Right atrium auricular region (tissue), 2 donors: ENCODE results near the gene ASB13. TPM values are rescaled to one million over a fixed set of nuclear protein-coding genes. Genes with fewer than 3 reads are reported as not detected.

Experiments
- DNase-seq: peaks from one replicate; pipeline ENCODE4 v3.0.0-alpha.2; 2019; ENCODE audit warnings: low spot score
- H3K27ac ChIP-seq, 2 donors: fragments of 200-600 bp; sonication (generic); 1 replicate in 1 of 2; 2 replicates in 1 of 2; pipeline ENCODE4 v1.5.1; 2016 to 2019
- H3K27me3 ChIP-seq, 2 donors: fragments of 200-600 bp; sonication (generic); one replicate each; pipeline versions ENCODE4 v1.5.1 to v1.6.0; 2017 to 2019
- H3K36me3 ChIP-seq: fragments of 200-600 bp; sonication (generic); one replicate; pipeline ENCODE4 v1.5.1; 2016
- H3K4me1 ChIP-seq, 2 donors: fragments of 200-600 bp; sonication (generic); one replicate each; pipeline versions ENCODE4 v1.5.1 to v1.6.0; 2017 to 2019
- H3K4me3 ChIP-seq, 2 donors: fragments of 200-600 bp; sonication (generic); 1 replicate in 1 of 2; 2 replicates in 1 of 2; pipeline ENCODE4 v1.5.1; 2017 to 2019; ENCODE audit warnings: mild to moderate bottlenecking in 1 of 2, moderate library complexity in 1 of 2
- H3K9me3 ChIP-seq, 2 donors: fragments of 200-600 bp; sonication (generic); one replicate each; pipeline ENCODE4 v1.5.1; 2019
- CTCF ChIP-seq, 2 donors: fragments of 200-600 bp; sonication (generic); IDR thresholded peaks; one replicate each; pipeline ENCODE4 v1.5.1; 2019; ENCODE audit warnings: antibody characterized with exemption in 2 of 2
- total RNA-seq, 2 donors: library from RNA; depleted of rRNA; stranded (reverse); fragments of >200 nt; gene quantifications; one replicate each; pipeline ENCODE4 v1.1.0, GENCODE V29; 2016

ASB13 gene
- total RNA-seq, 2 donors from 2014 or later = 10.5 to 14.3 TPM

DNA sequence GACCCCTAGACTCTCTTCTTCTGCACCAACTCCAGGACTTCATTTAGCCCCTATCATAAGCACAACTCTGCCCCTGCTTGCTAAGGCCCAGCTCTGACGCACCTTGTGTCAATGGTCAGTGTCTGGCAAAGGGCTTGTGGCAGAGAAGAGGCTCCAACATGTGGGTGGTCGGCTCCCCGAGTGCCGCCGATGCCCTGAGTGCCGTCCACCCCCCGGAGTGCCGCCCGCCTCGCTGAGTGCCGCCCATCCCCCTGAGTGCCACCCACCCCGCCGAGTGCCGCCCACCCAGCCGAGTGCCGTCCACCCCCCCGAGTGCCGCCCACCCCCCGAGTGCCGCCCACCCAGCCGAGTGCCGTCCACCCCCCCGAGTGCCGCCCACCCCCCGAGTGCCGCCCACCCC is 50.3 kb downstream of the ASB13 start:
- H3K36me3 ChIP-seq = no peaks in the 10 kb centered on the region
- no peaks in the 10 kb centered on the region for H3K27me3 ChIP-seq
- H3K9me3 ChIP-seq = no peaks in the 10 kb centered on the region
- no peak overlapping the region for H3K27ac ChIP-seq
- no peak for TF ChIP-seq CTCF (IDR thresholded peaks at IDR 0.05)
- H3K4me1 ChIP-seq = peaks cover 0 to 36% of the 10 kb centered on the region in 2 donors
- no peak overlapping the region for H3K4me3 ChIP-seq
- no peak for DNase-seq

DNA sequence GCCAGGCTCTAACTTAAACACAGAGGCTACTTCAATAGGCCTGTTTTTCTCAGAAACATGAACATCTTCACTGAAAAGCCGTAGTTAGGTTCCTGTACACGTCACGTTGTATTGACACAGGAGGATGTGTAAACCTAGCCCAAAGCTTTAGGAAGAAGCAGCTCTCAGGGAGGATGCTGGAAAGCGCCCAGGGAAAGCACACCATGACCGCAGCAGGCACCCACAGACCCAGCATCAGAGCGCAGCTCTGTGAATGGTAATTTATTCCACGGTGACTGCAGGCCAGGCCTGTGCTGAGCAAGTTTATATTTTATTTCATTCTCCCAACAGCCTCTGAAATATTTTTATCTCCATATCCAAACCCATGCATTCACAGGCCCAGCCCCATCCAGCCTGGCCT is 51.1 kb downstream of the ASB13 start:
- Histone ChIP-seq H3K27me3 (no peaks in the 10 kb centered on the region), H3K4me3 (no peak overlapping the region), H3K27ac (no peak overlapping the region), H3K9me3 (no peaks in the 10 kb centered on the region), H3K4me1 (peaks cover 0 to 36% of the 10 kb centered on the region in 2 donors), H3K36me3 (no peaks in the 10 kb centered on the region)
- no peak for TF ChIP-seq CTCF (IDR thresholded peaks at IDR 0.05)
- DNase-seq = no peak

DNA sequence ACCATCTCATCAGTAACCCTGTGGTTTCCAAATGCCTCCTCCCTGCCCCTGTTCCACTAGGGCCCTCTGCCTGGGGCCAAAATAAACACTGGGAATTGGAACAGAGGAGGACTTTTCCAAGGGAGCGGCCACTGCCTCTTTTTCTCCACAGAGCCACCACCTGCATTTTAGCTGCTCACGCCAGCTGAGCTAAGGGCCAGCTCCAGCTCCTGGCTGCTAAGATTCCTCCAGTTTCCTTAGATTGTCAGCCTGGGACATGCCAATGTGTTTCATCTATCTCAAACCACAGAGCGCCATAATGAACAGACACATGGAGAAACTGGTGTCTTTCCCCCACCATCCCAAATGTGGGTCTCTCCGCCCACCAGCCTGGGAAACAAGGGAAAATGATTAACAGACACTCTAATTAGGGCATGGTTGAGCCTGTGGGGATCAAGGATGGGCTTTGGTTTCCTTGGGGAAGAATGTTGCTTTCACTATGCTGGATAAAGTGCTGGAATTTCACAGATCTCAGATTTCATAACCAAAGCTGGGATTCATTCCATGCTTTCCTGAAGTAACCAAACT is 52.2 kb downstream of the ASB13 start:
- H3K9me3 ChIP-seq = no peaks in the 10 kb centered on the region
- H3K27me3 ChIP-seq = no peaks in the 10 kb centered on the region
- peaks cover 0 to 30% of the 10 kb centered on the region in 2 donors for H3K4me1 ChIP-seq
- no peaks in the 10 kb centered on the region for H3K36me3 ChIP-seq
- H3K4me3 ChIP-seq = no peak overlapping the region
- TF ChIP-seq CTCF (IDR thresholded peaks at IDR 0.05) = no peak
- peak overlapping the region; percentile 36 to 64 for H3K27ac ChIP-seq
- no peak for DNase-seq

- no peak overlapping the region for H3K4me3 ChIP-seq
- H3K27me3 ChIP-seq = no peaks in the 10 kb centered on the region
- DNase-seq = no peak
- TF ChIP-seq CTCF (IDR thresholded peaks at IDR 0.05) = no peak
- peak overlapping the region in 1 of 2 donors; percentile 64 for H3K27ac ChIP-seq
- H3K36me3 ChIP-seq = no peaks in the 10 kb centered on the region
- H3K4me1 ChIP-seq = peaks cover 0 to 24% of the 10 kb centered on the region in 2 donors
- H3K9me3 ChIP-seq = no peaks in the 10 kb centered on the region
These were observed 52.8 kb downstream of the ASB13 start for GRCh38 chr10:5613481-5614154.

DNA sequence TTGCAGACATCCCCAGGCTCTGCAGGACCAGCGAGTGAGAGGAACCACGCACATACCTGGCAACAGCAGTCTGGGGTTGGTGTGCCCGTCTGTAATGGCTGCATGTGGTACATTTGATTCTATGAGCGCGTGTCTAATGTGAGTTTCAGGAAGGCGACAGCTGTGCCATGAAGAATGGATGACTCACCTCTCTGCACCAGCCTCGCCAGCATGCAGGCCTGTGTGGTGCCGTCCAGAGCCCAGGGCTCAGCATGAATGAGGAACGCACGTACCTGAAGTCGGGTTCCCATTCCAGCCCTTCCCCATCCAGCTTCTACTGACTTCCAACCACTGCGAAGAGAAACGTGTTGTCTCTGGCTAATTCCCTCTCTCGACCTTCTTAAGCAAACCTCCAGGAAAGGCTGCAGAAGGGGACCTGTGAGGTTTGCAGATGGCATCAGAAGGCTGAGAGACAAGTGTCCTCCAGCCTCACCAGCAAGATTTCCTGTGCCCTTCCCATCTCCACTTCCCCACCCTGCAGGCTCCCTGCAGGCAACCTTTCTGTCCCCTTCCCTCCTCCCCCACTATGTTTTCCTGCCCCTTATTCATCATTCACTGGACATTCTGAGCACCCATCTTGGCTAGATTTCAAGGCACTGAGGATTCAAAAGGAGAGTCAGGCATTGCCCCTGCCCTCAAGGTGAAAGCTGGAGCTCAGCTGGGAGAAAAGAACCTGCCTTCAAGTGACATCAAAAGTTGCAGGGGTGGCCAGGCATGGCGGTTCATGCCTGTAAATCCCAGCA is 54.3 kb downstream of the ASB13 start:
- no peak for DNase-seq
- H3K27me3 ChIP-seq = no peaks in the 10 kb centered on the region
- no peak overlapping the region for H3K4me3 ChIP-seq
- no peaks in the 10 kb centered on the region for H3K36me3 ChIP-seq
- no peak overlapping the region for H3K27ac ChIP-seq
- no peaks in the 10 kb centered on the region for H3K9me3 ChIP-seq
- peaks cover 0 to 15% of the 10 kb centered on the region in 2 donors for H3K4me1 ChIP-seq
- TF ChIP-seq CTCF (IDR thresholded peaks at IDR 0.05) = no peak
